LNCAP (cell line): Measurements from ENCODE around the gene TRIM63.

Source experiments
- TF ChIP-seq, protein P1 (sequence below): fragments of 450-650 bp; IDR thresholded peaks from 2 replicates; pipeline ENCODE4 v1.5.1; 2017; ENCODE audit warnings: mild to moderate bottlenecking

Gene TRIM63

DNA sequence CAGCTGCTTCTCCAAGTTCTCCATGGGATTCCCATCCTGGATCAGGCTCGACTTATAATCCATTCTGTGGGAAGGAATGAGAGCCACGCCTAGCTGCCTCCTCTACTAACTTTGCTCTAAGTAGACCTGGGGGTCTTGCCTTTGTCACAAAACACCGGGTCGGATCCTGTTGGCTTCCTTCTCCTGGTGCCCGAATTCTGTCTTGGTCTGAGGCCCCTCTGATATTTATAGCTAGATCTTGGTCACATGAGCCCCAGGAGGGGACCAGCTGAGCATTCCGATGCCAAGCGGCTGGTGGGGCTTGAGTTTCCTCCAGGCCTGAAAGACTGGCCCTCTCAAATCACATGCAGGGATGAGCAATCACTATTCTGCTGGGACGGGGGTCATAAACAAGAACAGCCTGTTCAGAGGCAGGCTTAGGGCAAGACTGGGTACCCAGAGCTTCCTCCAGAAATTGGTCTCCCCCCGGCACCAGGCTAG is at the start of gene TRIM63:
Gene TRIM63, minus strand, starts transcription at position 199 of the 480 bp plus-strand sequence. Its CDS starts 136 bp downstream, at position 63.
- TF ChIP-seq, protein P1, sequence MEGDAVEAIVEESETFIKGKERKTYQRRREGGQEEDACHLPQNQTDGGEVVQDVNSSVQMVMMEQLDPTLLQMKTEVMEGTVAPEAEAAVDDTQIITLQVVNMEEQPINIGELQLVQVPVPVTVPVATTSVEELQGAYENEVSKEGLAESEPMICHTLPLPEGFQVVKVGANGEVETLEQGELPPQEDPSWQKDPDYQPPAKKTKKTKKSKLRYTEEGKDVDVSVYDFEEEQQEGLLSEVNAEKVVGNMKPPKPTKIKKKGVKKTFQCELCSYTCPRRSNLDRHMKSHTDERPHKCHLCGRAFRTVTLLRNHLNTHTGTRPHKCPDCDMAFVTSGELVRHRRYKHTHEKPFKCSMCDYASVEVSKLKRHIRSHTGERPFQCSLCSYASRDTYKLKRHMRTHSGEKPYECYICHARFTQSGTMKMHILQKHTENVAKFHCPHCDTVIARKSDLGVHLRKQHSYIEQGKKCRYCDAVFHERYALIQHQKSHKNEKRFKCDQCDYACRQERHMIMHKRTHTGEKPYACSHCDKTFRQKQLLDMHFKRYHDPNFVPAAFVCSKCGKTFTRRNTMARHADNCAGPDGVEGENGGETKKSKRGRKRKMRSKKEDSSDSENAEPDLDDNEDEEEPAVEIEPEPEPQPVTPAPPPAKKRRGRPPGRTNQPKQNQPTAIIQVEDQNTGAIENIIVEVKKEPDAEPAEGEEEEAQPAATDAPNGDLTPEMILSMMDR: no peak

DNA sequence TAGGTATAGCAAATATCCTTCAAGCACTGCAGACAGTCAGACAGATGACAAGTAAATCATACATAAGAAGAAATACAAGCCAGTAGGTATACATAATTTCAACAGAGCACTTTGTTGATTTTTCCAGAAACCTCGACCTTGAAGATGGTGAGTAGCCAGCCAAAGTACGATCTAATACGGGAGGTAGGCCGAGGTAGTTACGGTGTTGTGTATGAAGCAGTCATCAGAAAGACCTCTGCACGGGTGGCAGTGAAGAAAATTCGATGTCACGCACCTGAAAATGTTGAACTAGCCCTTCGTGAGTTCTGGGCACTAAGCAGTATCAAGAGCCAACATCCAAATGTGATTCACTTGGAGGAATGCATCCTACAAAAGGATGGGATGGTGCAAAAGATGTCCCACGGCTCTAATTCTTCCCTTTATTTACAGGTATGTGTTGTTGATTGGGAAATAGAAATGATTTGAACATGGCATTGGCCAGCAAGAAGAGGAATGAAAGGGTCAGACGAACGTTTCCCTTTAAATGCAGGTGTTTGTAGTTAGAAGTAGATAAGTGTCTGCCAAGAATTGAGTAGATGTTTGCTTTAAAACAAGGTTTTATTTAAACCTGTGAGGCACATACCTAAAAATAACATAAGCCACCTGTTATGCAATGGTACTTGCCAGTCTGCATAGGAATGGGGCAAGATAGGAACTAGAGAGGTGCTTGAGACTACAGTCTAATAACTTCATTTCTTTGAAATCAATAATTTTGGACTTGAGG is 46.9 kb upstream of the TRIM63 start:
- TF ChIP-seq, protein P1: no peak

DNA sequence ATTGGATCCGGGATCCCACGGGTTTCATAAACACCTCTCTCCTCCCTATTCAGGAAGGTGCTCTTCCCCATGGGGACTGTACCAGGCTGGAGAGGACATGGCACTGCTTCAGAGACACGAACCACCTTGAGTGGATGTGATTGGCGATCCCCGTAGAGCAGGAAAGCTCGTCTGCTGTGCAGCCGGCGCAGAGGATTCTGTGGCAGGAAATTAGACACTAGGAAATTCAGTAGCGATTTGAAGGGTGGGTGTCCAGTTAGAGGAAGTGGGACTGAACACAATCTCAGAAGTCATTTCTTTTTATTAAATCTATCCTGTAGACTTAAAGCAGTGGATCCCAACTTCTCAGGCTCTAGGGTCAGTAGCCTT is 45.0 kb upstream of the TRIM63 start:
- TF ChIP-seq, protein P1: no peak

DNA sequence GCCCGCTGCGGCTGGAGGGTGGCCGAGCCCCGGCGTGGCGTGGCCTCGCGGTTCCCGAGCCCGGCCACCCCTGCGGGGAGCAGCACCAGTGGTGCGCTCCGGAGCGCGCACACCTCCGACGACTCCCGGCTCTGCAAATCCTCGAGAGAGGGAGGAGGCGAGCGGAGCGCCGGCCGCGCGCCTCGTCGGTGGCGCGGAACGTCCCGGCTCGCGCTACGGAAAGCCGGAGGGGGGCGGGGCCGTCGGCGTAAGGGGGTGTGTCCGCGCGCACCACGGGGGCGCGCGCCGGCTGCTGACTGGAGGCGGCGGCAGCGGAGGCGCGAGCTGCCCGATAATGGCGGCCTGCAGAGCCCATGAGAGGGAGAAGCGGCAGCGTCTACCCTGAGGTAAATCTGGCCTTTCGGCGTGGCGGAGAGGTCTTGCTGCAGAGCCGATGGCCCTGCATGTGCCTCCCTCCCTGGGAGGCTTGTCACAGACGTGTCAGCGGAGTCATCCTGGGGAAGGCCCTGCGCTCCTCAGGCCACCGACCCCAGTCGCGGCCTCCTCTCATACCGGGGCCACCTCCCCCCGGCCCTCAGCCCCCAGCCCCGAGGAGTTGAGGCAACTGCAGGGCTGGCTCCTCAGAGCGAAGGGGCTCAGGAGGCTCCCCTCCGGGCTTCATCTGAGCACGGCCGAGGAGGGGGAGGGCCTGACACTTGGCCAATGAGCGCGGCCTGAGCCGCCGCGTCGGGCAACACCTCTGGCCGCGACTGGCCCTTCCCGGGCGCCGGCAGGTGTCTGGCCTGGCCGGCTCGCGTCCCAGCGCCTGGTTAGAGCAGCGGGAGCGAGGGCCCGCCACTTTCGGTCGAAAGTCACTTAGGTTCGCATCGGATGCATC is 44.3 kb upstream of the TRIM63 start, which contains the start of gene PDIK1L:
Gene PDIK1L, plus strand, starts transcription at position 295 of the 877 bp plus-strand sequence. CDS start 2,485 bp downstream, outside the sequence.
- TF ChIP-seq, protein P1: no peak

DNA sequence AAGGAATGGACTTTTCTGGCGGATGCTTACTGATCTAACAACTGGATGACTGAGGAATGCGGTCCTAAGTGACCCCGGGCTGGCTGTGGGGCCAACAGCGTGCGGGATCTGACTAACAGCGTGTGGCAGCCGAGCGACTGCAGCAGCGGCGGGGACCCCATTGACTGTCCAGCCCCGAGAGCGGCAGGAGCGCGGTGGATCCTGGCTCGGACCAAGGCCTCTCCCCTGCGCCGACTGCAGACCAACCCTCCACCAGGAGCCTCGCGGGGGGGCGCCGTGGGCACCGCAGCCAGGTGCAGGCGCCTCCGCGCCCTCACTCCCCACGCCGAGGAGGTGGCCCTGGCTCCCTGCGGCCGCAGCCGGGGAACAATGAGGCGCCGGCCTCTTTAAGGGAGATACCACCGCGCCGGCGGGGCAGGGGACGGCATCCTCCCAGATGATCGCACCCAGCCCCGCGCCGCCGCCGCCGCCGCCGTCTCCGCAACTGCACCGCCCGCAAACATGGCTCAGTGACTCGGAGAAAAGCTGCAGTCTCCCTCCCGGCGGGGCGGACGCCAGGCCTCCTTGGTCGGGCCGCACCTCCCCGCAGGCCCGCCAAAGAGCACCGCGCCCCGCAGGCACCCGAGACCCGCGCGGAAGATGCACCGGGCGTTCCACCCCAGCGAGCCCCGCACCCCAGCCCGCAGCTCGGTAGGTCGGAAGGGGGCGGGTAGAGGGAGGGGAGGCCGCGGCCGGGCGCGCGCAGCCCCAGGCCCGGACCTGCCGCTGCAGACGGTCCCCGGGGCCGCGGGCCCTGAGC is 43.5 kb upstream of the TRIM63 start:
- TF ChIP-seq, protein P1: no peak

DNA sequence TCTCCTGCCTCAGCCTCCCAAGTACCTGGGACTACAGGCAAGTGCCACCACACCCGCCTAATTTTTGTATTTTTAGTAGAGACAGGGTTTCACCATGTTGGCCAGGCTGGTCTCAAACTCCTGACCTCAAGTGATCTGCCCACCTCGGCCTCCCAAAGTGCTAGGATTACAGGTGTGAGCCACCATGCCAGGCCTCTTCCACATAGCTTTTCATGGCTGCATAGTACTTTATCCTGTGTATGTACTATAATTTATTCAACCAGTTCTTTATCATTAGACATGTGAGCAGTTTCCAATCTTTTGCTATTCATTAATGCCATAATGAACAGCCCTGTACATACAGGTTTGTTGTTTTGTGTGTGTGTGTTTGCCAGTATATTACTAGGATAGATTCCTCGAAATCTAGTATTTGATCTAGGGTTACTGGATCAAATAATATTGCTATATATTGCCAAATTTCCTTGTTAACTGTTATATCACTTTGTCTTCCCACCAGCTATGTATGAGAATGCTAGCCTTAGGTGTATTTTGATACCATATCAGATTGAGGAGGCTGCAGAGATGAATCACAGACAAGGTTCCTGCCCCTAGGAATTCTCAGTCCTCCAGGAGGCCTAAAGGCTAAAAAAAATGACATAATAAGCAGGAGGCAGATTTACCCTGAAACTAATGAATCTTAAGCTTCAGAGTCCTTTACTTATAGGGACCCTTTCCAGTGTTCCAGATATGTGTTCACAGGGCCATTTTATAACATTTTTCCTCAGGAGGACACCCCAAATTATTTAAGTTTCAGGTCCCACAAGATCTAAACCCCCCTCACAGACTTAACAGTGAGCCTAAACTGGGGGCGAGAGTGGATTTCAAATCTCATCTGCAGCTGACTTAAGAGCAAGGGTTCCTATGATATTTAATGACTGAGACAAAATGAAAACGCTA is 42.1 kb upstream of the TRIM63 start:
- TF ChIP-seq, protein P1: no peak
